Measurements from ENCODE around the gene WNT2. TPM values are rescaled to one million over a fixed set of nuclear protein-coding genes. Genes with fewer than 3 reads are reported as not detected.

WNT2 gene
- total RNA-seq (not detected), polyA plus RNA-seq (not detected), total RNA-seq (not detected)

DNA sequence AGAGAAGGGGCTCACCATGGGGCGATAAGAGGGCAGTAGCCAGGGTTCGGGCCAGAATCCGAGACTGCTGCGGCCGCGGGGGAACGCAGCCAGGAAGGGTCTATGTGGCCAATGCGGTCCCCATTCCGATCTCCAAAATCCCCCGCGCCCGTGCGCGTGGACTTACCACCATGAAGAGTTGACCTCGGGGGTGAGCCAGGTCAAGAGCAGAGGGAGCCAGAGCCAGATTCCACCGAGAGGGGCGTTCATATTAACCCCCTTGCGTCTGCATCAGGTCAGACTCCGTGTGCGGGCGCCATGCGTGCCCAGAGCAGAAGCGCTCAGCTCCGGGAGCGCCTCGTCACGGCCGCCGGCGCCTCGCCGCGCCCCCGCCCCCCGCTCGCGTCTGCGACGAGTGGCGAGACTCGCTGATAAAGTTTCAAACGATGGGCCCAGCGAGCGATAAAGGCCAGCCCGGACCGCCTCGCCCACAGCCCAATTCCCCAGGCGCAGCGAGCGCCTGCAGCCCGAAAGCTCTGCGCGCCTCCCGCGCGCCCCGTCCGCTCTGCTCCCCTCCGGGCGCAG lies at the start of gene WNT2:
Gene WNT2, minus strand, starts transcription at position 318 of the 564 bp plus-strand sequence. Its CDS starts 69 bp downstream, at position 249.
- H3K27ac Mint-ChIP-seq, result no peak within 1 kb of the TSS
- H3K36me3 Mint-ChIP-seq, result peaks cover 0 to 15% (median 0%) of the 10 kb centered on the region in 5 donors
- ATAC-seq, result no peak
- peak within 1 kb of the TSS in 2 of 10 donors; percentile 25 to 51 for H3K4me3 Mint-ChIP-seq
- no peak for DNase-seq
- Histone ChIP-seq H3K27me3 (ENCODE audit: control insufficient read depth in 2 of 2, insufficient read depth in 2 of 2, low read length in 2 of 2) (peaks cover 0 to 3% of the 10 kb centered on the region in 2 donors), H3K4me3 (ENCODE audit: low read length) (no peak within 1 kb of the TSS), H3K27ac (ENCODE audit: low read depth, low read length) (no peak within 1 kb of the TSS), H3K9me3 (ENCODE audit: control insufficient read depth in 2 of 3, low read length in 3 of 3) (no peaks in the 10 kb centered on the region), H3K4me1 (ENCODE audit: control insufficient read depth in 2 of 2, insufficient read depth in 2 of 2, low read length in 2 of 2) (no peaks in the 10 kb centered on the region), H3K36me3 (ENCODE audit: control insufficient read depth in 2 of 3, insufficient read depth in 3 of 3, low read length in 3 of 3) (no peaks in the 10 kb centered on the region)
- H3K4me1 Mint-ChIP-seq, result peaks cover 0 to 4% (median 0%) of the 10 kb centered on the region in 7 donors
- peaks cover 0 to 20% (median 4%) of the 10 kb centered on the region in 11 donors for H3K9me3 Mint-ChIP-seq
- ChIA-PET CTCF (no interaction called here), POLR2A (no interaction called here)
- intact Hi-C loops (cut with micrococcal nuclease), result no loop called here
- H3K27me3 Mint-ChIP-seq, result peaks cover 58 to 67% (median 65%) of the 10 kb centered on the region in 5 donors

DNA sequence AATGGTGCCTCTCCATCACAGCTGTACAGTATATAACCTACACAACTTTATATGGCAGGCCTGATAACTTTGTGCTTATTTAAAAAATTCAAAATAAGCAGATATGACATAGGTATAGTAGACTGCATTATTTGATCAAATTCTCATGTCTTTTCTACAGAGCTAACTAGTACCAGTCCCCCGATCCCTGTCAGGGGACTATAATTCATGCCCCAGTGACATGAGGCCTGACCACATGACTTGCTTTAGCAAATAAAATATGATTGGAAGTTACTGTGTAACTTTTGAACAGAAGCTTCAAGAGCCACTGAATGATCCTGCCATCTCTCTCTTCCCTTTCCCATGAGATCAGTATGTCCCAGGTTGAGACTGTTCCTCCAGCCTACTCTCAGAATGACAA lies 49.2 kb upstream of the WNT2 start:
- Mint-ChIP-seq H3K4me3 (no peak overlapping the region), H3K9me3 (peaks cover 0 to 5% (median 0%) of the 10 kb centered on the region in 11 donors), H3K4me1 (no peaks in the 10 kb centered on the region), H3K36me3 (no peaks in the 10 kb centered on the region), H3K27me3 (peaks cover 0 to 3% (median 0%) of the 10 kb centered on the region in 5 donors), H3K27ac (no peak overlapping the region)
- no peaks in the 10 kb centered on the region for H3K4me1 ChIP-seq (ENCODE audit: control insufficient read depth in 2 of 2, insufficient read depth in 2 of 2, low read length in 2 of 2)
- DNase-seq (no peak), ATAC-seq (no peak)
- CTCF ChIA-PET, result no interaction called here
- no peak overlapping the region for H3K27ac ChIP-seq (ENCODE audit: low read depth, low read length)
- no peak overlapping the region for H3K4me3 ChIP-seq (ENCODE audit: low read length)
- POLR2A ChIA-PET, result no interaction called here
- intact Hi-C loops (cut with micrococcal nuclease), result no loop called here
- no peaks in the 10 kb centered on the region for H3K36me3 ChIP-seq (ENCODE audit: control insufficient read depth in 2 of 3, insufficient read depth in 3 of 3, low read length in 3 of 3)
- no peaks in the 10 kb centered on the region for H3K27me3 ChIP-seq (ENCODE audit: control insufficient read depth in 2 of 2, insufficient read depth in 2 of 2, low read length in 2 of 2)
- no peaks in the 10 kb centered on the region for H3K9me3 ChIP-seq (ENCODE audit: control insufficient read depth in 2 of 3, low read length in 3 of 3)

DNA sequence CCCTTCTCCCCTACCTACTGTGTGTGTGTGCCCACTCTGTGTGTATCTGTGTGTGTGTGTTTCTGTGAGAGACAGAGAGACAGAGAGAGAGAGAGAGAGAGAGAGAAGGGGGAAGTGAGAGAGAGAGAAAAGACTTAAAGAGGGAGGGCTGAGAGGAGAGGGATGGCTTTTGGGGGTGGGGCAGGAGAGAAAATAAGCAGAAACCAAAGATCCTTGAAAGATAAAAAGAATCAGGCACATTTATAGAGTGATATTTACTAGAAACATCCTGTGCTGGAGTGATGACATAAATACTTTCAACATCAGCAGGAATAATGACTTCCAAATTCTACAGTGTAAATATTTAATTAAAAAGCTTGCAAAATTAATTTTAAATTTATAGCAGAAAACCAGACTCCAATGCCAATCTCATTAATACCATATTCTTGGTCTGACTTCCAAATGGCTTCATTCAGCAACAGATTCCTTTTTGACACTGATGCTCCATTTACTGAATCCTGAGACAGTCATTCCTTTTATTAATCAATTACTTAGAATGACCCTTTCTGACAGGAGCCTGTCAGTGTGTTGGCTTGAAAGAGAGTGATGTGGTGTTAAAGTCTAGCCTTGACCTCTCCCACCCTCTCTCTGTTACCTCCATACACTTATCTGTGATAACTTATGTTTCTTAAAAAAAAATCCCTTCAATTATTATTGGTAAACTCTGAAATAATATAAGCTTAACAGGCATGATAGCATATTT lies 41.7 kb upstream of the WNT2 start:
- Mint-ChIP-seq H3K27ac (no peak overlapping the region), H3K27me3 (no peaks in the 10 kb centered on the region), H3K9me3 (peaks cover 0 to 6% (median 0%) of the 10 kb centered on the region in 11 donors), H3K4me1 (no peaks in the 10 kb centered on the region), H3K4me3 (no peak overlapping the region), H3K36me3 (no peaks in the 10 kb centered on the region)
- ATAC-seq (no peak), DNase-seq (no peak)
- Histone ChIP-seq H3K36me3 (ENCODE audit: control insufficient read depth in 2 of 3, insufficient read depth in 3 of 3, low read length in 3 of 3) (no peaks in the 10 kb centered on the region), H3K4me1 (ENCODE audit: control insufficient read depth in 2 of 2, insufficient read depth in 2 of 2, low read length in 2 of 2) (no peaks in the 10 kb centered on the region), H3K27me3 (ENCODE audit: control insufficient read depth in 2 of 2, insufficient read depth in 2 of 2, low read length in 2 of 2) (no peaks in the 10 kb centered on the region), H3K4me3 (ENCODE audit: low read length) (no peak overlapping the region), H3K27ac (ENCODE audit: low read depth, low read length) (no peak overlapping the region), H3K9me3 (ENCODE audit: control insufficient read depth in 2 of 3, low read length in 3 of 3) (no peaks in the 10 kb centered on the region)
- intact Hi-C loops (cut with micrococcal nuclease), result no loop called here
- CTCF ChIA-PET, result no interaction called here
- POLR2A ChIA-PET, result no interaction called here

DNA sequence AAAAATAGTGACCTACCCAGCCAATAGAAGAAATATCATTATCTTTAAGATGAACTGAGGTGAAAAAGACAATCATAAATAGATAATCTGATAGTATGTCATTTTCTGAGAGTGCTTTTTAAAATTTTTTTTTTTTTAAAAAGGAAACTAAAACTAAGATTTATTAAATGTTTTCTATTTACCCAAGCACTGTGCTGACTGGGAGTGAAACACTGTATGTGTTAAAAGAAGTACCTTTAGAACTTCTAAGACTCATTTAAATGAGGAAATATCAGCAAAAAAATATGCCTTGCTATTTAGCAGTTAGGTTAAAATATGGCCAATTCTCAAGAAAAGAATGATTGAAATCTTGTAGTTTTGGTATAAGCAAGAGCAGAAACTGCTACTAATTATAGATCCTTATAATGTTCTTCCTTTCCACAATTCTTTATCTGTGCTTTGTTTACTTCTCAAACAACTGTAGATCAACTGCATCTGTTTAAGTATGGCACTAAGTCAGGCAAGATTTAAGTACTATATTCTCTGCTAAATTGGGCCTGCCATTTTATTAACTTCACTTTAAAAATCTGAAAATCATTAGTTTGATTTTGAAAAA lies 39.5 kb upstream of the WNT2 start:
- CTCF ChIA-PET, result no interaction called here
- ATAC-seq (no peak), DNase-seq (no peak)
- H3K36me3 Mint-ChIP-seq, result no peaks in the 10 kb centered on the region
- H3K27ac Mint-ChIP-seq, result no peak overlapping the region
- Histone ChIP-seq H3K27me3 (ENCODE audit: control insufficient read depth in 2 of 2, insufficient read depth in 2 of 2, low read length in 2 of 2) (no peaks in the 10 kb centered on the region), H3K27ac (ENCODE audit: low read depth, low read length) (no peak overlapping the region), H3K4me3 (ENCODE audit: low read length) (no peak overlapping the region), H3K4me1 (ENCODE audit: control insufficient read depth in 2 of 2, insufficient read depth in 2 of 2, low read length in 2 of 2) (no peaks in the 10 kb centered on the region), H3K36me3 (ENCODE audit: control insufficient read depth in 2 of 3, insufficient read depth in 3 of 3, low read length in 3 of 3) (no peaks in the 10 kb centered on the region), H3K9me3 (ENCODE audit: control insufficient read depth in 2 of 3, low read length in 3 of 3) (no peaks in the 10 kb centered on the region)
- no peaks in the 10 kb centered on the region for H3K27me3 Mint-ChIP-seq
- no peak overlapping the region for H3K4me3 Mint-ChIP-seq
- peaks cover 0 to 14% (median 0%) of the 10 kb centered on the region in 11 donors for H3K9me3 Mint-ChIP-seq
- POLR2A ChIA-PET, result no interaction called here
- no peaks in the 10 kb centered on the region for H3K4me1 Mint-ChIP-seq
- intact Hi-C loops (cut with micrococcal nuclease), result no loop called here

DNA sequence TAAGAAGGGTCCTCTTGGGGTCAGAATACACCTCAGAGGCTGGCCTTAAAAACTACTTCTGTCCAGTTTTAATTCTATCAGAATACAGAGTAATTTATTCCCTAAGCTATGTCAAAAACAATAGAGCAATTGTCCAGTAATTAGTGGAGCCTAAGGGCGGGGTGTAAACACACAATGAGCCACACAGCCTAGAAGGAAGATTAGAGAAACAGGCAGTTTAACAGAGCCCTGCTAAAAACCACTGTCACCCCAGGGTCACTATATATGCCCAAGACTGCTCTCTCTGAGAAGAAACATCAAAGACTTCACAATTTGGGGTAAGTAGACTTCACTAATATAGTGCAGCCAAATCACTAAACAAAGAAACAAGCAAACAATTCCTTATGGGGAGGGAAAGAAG lies 27.2 kb upstream of the WNT2 start:
- no peak overlapping the region for H3K27ac ChIP-seq (ENCODE audit: low read depth, low read length)
- H3K27me3 ChIP-seq (ENCODE audit: control insufficient read depth in 2 of 2, insufficient read depth in 2 of 2, low read length in 2 of 2), result no peaks in the 10 kb centered on the region
- ChIA-PET CTCF (no interaction called here), POLR2A (no interaction called here)
- DNase-seq (no peak), ATAC-seq (no peak)
- peaks cover 0 to 7% (median 1%) of the 10 kb centered on the region in 11 donors for H3K9me3 Mint-ChIP-seq
- H3K36me3 Mint-ChIP-seq, result no peaks in the 10 kb centered on the region
- no peaks in the 10 kb centered on the region for H3K4me1 Mint-ChIP-seq
- no peak overlapping the region for H3K4me3 ChIP-seq (ENCODE audit: low read length)
- H3K27ac Mint-ChIP-seq, result no peak overlapping the region
- no peak overlapping the region for H3K4me3 Mint-ChIP-seq
- intact Hi-C loops (cut with micrococcal nuclease), result no loop called here
- no peaks in the 10 kb centered on the region for H3K9me3 ChIP-seq (ENCODE audit: control insufficient read depth in 2 of 3, low read length in 3 of 3)
- H3K4me1 ChIP-seq (ENCODE audit: control insufficient read depth in 2 of 2, insufficient read depth in 2 of 2, low read length in 2 of 2), result no peaks in the 10 kb centered on the region
- H3K36me3 ChIP-seq (ENCODE audit: control insufficient read depth in 2 of 3, insufficient read depth in 3 of 3, low read length in 3 of 3), result no peaks in the 10 kb centered on the region
- H3K27me3 Mint-ChIP-seq, result peaks cover 0 to 10% (median 5%) of the 10 kb centered on the region in 5 donors

DNA sequence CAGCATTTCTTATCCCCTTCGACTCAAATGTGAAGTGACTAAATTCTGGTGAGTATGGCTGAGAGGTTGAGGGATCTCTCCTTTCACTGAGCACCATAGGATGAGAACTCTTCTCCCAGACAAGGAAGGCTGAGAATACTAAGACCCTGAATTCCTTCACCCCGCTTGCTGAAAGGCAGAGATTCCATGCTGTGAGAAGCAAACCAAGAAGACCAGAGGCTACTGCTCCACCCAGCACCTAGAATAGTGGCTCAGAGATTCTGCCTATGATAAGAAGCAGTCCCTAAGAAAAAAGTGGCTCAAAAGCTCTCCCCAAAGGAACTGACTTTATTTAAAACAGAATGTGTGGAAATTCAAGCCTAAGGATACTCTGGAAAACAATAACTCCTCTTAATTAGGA lies 26.7 kb upstream of the WNT2 start:
- POLR2A ChIA-PET, result no interaction called here
- H3K36me3 Mint-ChIP-seq, result no peaks in the 10 kb centered on the region

More for the DNA sequence above, 26.7 kb upstream of the WNT2 start:
- ATAC-seq (no peak), DNase-seq (no peak)
- intact Hi-C loops (cut with micrococcal nuclease), result no loop called here
- Histone ChIP-seq H3K4me3 (ENCODE audit: low read length) (no peak overlapping the region), H3K36me3 (ENCODE audit: control insufficient read depth in 2 of 3, insufficient read depth in 3 of 3, low read length in 3 of 3) (no peaks in the 10 kb centered on the region), H3K9me3 (ENCODE audit: control insufficient read depth in 2 of 3, low read length in 3 of 3) (no peaks in the 10 kb centered on the region), H3K4me1 (ENCODE audit: control insufficient read depth in 2 of 2, insufficient read depth in 2 of 2, low read length in 2 of 2) (no peaks in the 10 kb centered on the region), H3K27me3 (ENCODE audit: control insufficient read depth in 2 of 2, insufficient read depth in 2 of 2, low read length in 2 of 2) (no peaks in the 10 kb centered on the region), H3K27ac (ENCODE audit: low read depth, low read length) (no peak overlapping the region)
- Mint-ChIP-seq H3K4me1 (no peaks in the 10 kb centered on the region), H3K27me3 (peaks cover 0 to 10% (median 5%) of the 10 kb centered on the region in 5 donors), H3K9me3 (peaks cover 0 to 7% (median 1%) of the 10 kb centered on the region in 11 donors), H3K4me3 (no peak overlapping the region), H3K27ac (no peak overlapping the region)
- CTCF ChIA-PET, result no interaction called here

All from naive thymus-derived CD4-positive, alpha-beta T cell (primary cell).